H1 (cell line): Measurements from ENCODE around the gene PCBD1. TPM values are rescaled to one million over a fixed set of nuclear protein-coding genes. Genes with fewer than 3 reads are reported as not detected.

Source experiments
- CTCF ChIA-PET: fragments of 300-600 bp; sonication (Branson Sonifier 250); formaldehyde crosslinking; loops from one replicate; lab custom pipeline; 2021; ENCODE audit not compliant: partially characterized antibody; lab: Charles Lee
- POLR2A ChIA-PET: fragments of 300-600 bp; sonication (Branson Sonifier 250); formaldehyde crosslinking; loops from one replicate; lab custom pipeline; 2021; ENCODE audit warnings: inconsistent platforms; ENCODE audit not compliant: partially characterized antibody; lab: Charles Lee
- DNase-seq, 2 experiments: peaks; one replicate each; pipeline versions ENCODE4 v3.0.0 to v3.0.0-alpha.2; 2010 to 2022; ENCODE audit warnings: low spot score in 2 of 2, low read depth in 1 of 2, mixed read lengths in 1 of 2
- FAIRE-seq: peaks from 2 replicates; lab custom pipeline; 2011; peaks lifted over from hg19 to GRCh38; lab: Jason Lieb, UNC
- H2AFZ ChIP-seq: 2 replicates; pipeline ENCODE4 v1.8.1; 2012; ENCODE audit warnings: low read length, inconsistent platforms
- H2AK5ac ChIP-seq: 2 replicates; pipeline ENCODE4 v1.6.1; 2013; ENCODE audit warnings: low read depth, low read length
- H2BK120ac ChIP-seq: replicated peaks from 2 replicates; pipeline ENCODE3; 2013; ENCODE audit warnings: low read depth, low read length, inconsistent platforms
- H2BK12ac ChIP-seq: 2 replicates; pipeline ENCODE4 v1.6.1; 2013; ENCODE audit warnings: low read depth, low read length
- H2BK15ac ChIP-seq: 2 replicates; pipeline ENCODE4 v1.6.1; 2013; ENCODE audit warnings: low read length
- H2BK20ac ChIP-seq: 2 replicates; pipeline ENCODE4 v1.6.1; 2013; ENCODE audit warnings: low read length
- H2BK5ac ChIP-seq: 2 replicates; pipeline ENCODE4 v1.6.1; 2013; ENCODE audit warnings: low read depth, low read length
- H3K14ac ChIP-seq: 2 replicates; pipeline ENCODE4 v1.6.1; 2013; ENCODE audit warnings: inconsistent platforms; ENCODE audit not compliant: insufficient read length
- H3K18ac ChIP-seq: 2 replicates; pipeline ENCODE4 v1.6.1; 2013; ENCODE audit warnings: low read length; ENCODE audit errors: extremely low read depth
- H3K23ac ChIP-seq: 2 replicates; pipeline ENCODE4 v1.6.1; 2013; ENCODE audit warnings: inconsistent platforms; ENCODE audit not compliant: insufficient read length
- H3K23me2 ChIP-seq: 2 replicates; pipeline ENCODE4 v1.6.1; 2013; ENCODE audit warnings: low read depth, low read length
- H3K27ac ChIP-seq: 2 replicates; pipeline ENCODE4 v1.6.1; 2011; ENCODE audit warnings: low read depth, low read length, inconsistent platforms
- H3K27me3 ChIP-seq, 4 experiments: replicated peaks in 1 of 4; 1 replicate in 1 of 4; 2 replicates in 3 of 4; pipeline versions ENCODE4 v1.6.1 to v1.8.1; 2011 to 2013; ENCODE audit warnings: low read length in 3 of 4, mild to moderate bottlenecking in 3 of 4, inconsistent platforms in 2 of 4, mixed read lengths in 2 of 4, moderate library complexity in 1 of 4; ENCODE audit not compliant: control insufficient read depth in 3 of 4, insufficient read depth in 3 of 4; ENCODE audit errors: extremely low read depth in 1 of 4
- H3K36me3 ChIP-seq, 4 experiments: 2 replicates each; pipeline versions ENCODE4 v1.6.1 to v1.8.1; 2011 to 2013; ENCODE audit warnings: mild to moderate bottlenecking in 4 of 4, low read length in 3 of 4, moderate library complexity in 2 of 4, control low read depth in 1 of 4, inconsistent platforms in 1 of 4; ENCODE audit not compliant: insufficient read depth in 4 of 4, control insufficient read depth in 2 of 4
- H3K4ac ChIP-seq: replicated peaks from 2 replicates; pipeline ENCODE3; 2013; ENCODE audit warnings: low read length, low read depth, mixed read lengths, inconsistent platforms; ENCODE audit not compliant: insufficient read length
- H3K4me1 ChIP-seq, 4 experiments: replicated peaks in 1 of 4; 1 replicate in 1 of 4; 2 replicates in 3 of 4; pipeline versions ENCODE4 v1.6.1 to v1.8.1; 2011 to 2013; ENCODE audit warnings: low read length in 3 of 4, inconsistent platforms in 2 of 4, mixed read lengths in 1 of 4; ENCODE audit not compliant: insufficient read depth in 4 of 4, control insufficient read depth in 3 of 4
- H3K4me2 ChIP-seq, 2 experiments: 2 replicates each; pipeline versions ENCODE4 v1.6.1 to v1.8.1; 2011 to 2013; ENCODE audit warnings: low read depth in 2 of 2, low read length in 2 of 2, control low read depth in 1 of 2, inconsistent platforms in 1 of 2, mild to moderate bottlenecking in 1 of 2; ENCODE audit not compliant: insufficient read depth in 1 of 2
- H3K4me3 ChIP-seq, 4 experiments: fragments of 200-600, 300-600 bp in 1 of 4; sonication (generic), shearing (Covaris generic), sonication (Bioruptor Twin) in 1 of 4; 2 replicates each; pipeline versions ENCODE4 v1.5.1 to v1.8.1; 2011 to 2016; ENCODE audit warnings: low read length in 4 of 4, low read depth in 3 of 4, control low read depth in 2 of 4, inconsistent platforms in 2 of 4, mild to moderate bottlenecking in 2 of 4, mixed read lengths in 1 of 4, moderate library complexity in 1 of 4; ENCODE audit not compliant: insufficient read depth in 2 of 4; ENCODE audit errors: extremely low read depth in 1 of 4
- H3K56ac ChIP-seq: replicated peaks from 2 replicates; pipeline ENCODE3; 2013; ENCODE audit warnings: low read depth, mild to moderate bottlenecking, mixed read lengths, low read length, inconsistent platforms; ENCODE audit not compliant: insufficient read length
- H3K79me1 ChIP-seq: 2 replicates; pipeline ENCODE4 v1.6.1; 2013; ENCODE audit warnings: low read depth, low read length, control low read depth
- H3K79me2 ChIP-seq, 2 experiments: 2 replicates each; pipeline versions ENCODE4 v1.6.1 to v1.8.1; 2012 to 2013; ENCODE audit warnings: low read length in 2 of 2, mild to moderate bottlenecking in 2 of 2, inconsistent platforms in 1 of 2; ENCODE audit not compliant: insufficient read depth in 2 of 2, control insufficient read depth in 1 of 2
- H3K9ac ChIP-seq, 4 experiments: replicated peaks in 1 of 4; 1 replicate in 1 of 4; 2 replicates in 3 of 4; pipeline versions ENCODE4 v1.6.1 to v1.8.1; 2011 to 2013; ENCODE audit warnings: low read depth in 3 of 4, low read length in 3 of 4, control low read depth in 2 of 4, mild to moderate bottlenecking in 2 of 4, moderate library complexity in 2 of 4, inconsistent platforms in 1 of 4; ENCODE audit errors: extremely low read depth in 1 of 4
- H3K9me3 ChIP-seq, 2 experiments: 2 replicates each; pipeline versions ENCODE4 v1.6.1 to v1.8.1; 2012 to 2013; ENCODE audit warnings: mild to moderate bottlenecking in 2 of 2, moderate library complexity in 2 of 2, control low read depth in 1 of 2, inconsistent platforms in 1 of 2, low read depth in 1 of 2, low read length in 1 of 2, mixed read lengths in 1 of 2; ENCODE audit not compliant: insufficient read depth in 2 of 2
- H4K20me1 ChIP-seq, 2 experiments: replicated peaks in 1 of 2; 2 replicates each; pipeline versions ENCODE3 to v1.8.1; 2011 to 2013; ENCODE audit warnings: inconsistent platforms in 2 of 2, low read length in 2 of 2, mild to moderate bottlenecking in 1 of 2; ENCODE audit not compliant: insufficient read depth in 2 of 2, control insufficient read depth in 1 of 2
- H4K5ac ChIP-seq: 2 replicates; pipeline ENCODE4 v1.6.1; 2013; ENCODE audit warnings: low read length, low read depth, mixed read lengths, inconsistent platforms; ENCODE audit not compliant: insufficient read length
- H4K8ac ChIP-seq: 2 replicates; pipeline ENCODE4 v1.8.0; 2013; ENCODE audit warnings: mild to moderate bottlenecking, moderate library complexity, low read length, inconsistent platforms; ENCODE audit not compliant: insufficient read depth; ENCODE audit errors: extremely low read depth
- H4K91ac ChIP-seq: replicated peaks from 2 replicates; pipeline ENCODE3; 2013; ENCODE audit warnings: low read length, mixed read lengths, inconsistent platforms; ENCODE audit not compliant: insufficient read length
- CHD2 ChIP-seq: IDR thresholded peaks from 2 replicates; pipeline ENCODE4 v1.6.1; 2012; ENCODE audit warnings: low read length, improper control_type of control experiment
- CTBP2 ChIP-seq: IDR thresholded peaks from 2 replicates; pipeline ENCODE4 v1.7.0; 2011; ENCODE audit warnings: borderline replicate concordance, mild to moderate bottlenecking, moderate library complexity, mixed read lengths, low read length; ENCODE audit not compliant: insufficient read depth, insufficient read length
- JUND ChIP-seq: IDR thresholded peaks from 2 replicates; pipeline ENCODE4 v1.6.1; 2011; ENCODE audit warnings: mild to moderate bottlenecking, improper control_type of control experiment, low read length
- MAFK ChIP-seq: IDR thresholded peaks from 2 replicates; pipeline ENCODE4 v1.6.1; 2012; ENCODE audit warnings: low read depth, mild to moderate bottlenecking, improper control_type of control experiment, low read length
- WGBS, 2 experiments: shearing (Covaris generic) in 1 of 2; methylation state at CpG; one replicate each; pipeline versions ENCODE4 v1.1.6 to v1.1.7; 2013 to 2015; ENCODE audit warnings: low lambda C conversion rate in 2 of 2, mixed read lengths in 2 of 2, inconsistent platforms in 1 of 2, low coverage in 1 of 2, missing lambda C conversion rate in 1 of 2; ENCODE audit not compliant: insufficient replicate concordance in 2 of 2, insufficient coverage in 1 of 2, insufficient read length in 1 of 2; ENCODE audit errors: extremely low coverage in 1 of 2, missing lambda C conversion rate in 1 of 2; 5-methylcytosine and 5-hydroxymethylcytosine counted together
- polyA plus RNA-seq, 7 experiments: library from polyadenylated mRNA; depleted of rRNA in 3 of 7; stranded (reverse) in 5 of 7; unstranded in 2 of 7; fragments of >200 nt in 5 of 7; fragments of 200-250 nt in 2 of 7; gene quantifications; 1 replicate in 5 of 7; 2 replicates in 1 of 7; 4 replicates in 1 of 7; pipeline versions ENCODE4 v1.2.1 to v1.2.3, GENCODE V29; 2011 to 2013; ENCODE audit warnings: missing spikeins in 2 of 7, mixed read lengths in 2 of 7
- total RNA-seq: library from RNA; stranded (reverse); fragmentation: NEBNext Ultra II Directional; extraction: Animal tissue kit (Norgen Biotek cat#: 25700); gene quantifications from 2 replicates; pipeline ENCODE4 v1.2.1, GENCODE V29; 2021

Gene PCBD1
- total and polyA plus RNA-seq, 2 of the 8 experiments (the other 6 are each of a cell fraction or from before 2014, with no cell fraction given) = 46.5 to 55.0 TPM

- Histone ChIP-seq H3K9me3 (no peaks in the 10 kb centered on the region), H3K4me3 (no peak overlapping the region), H3K4me2 (no peak overlapping the region), H3K23me2 (no peaks in the 10 kb centered on the region), H2BK5ac (no peak overlapping the region), H3K79me2 (no peaks in the 10 kb centered on the region), H3K18ac (no peak overlapping the region), H4K5ac (no peak overlapping the region), H3K4me1 (no peaks in the 10 kb centered on the region; a peak in 1 of 7 replicates), H3K9ac (no peak overlapping the region), H2BK12ac (no peak overlapping the region), H3K27me3 (no peaks in the 10 kb centered on the region; a peak in 1 of 7 replicates), H2BK15ac (no peak overlapping the region), H2BK120ac (no peak overlapping the region), H4K91ac (no peak overlapping the region), H2AFZ (no peak overlapping the region), H3K23ac (no peak overlapping the region), H4K20me1 (peaks cover 0 to 2% of the 10 kb centered on the region in 2 experiments), H3K27ac (no peak overlapping the region), H3K36me3 (no peaks in the 10 kb centered on the region), H2BK20ac (no peak overlapping the region), H3K14ac (no peak overlapping the region), H4K8ac (no peak overlapping the region; the same call in 1 of the 2 replicates), H3K4ac (no peak overlapping the region), H2AK5ac (no peak overlapping the region), H3K79me1 (no peaks in the 10 kb centered on the region), H3K56ac (no peak overlapping the region)
- ChIA-PET POLR2A (no interaction called here), CTCF (interaction anchor here (0.6 to 17.0 kb wide), 3 partner anchors 14 to 690 kb away, joined by 3 to 237 read pairs (median 5); no protein-coding TSS in a partner anchor)
- DNase-seq = no peak
- no peak for TF ChIP-seq CTBP2
- TF ChIP-seq MAFK = no peak
- no peak for TF ChIP-seq JUND
- TF ChIP-seq CHD2 = no peak
- 94% methylated on average over 10 of the region's 10 CpGs; no CpG with 5 or more reads in 1 of the 2 experiments for WGBS, 2 experiments
- no peak for FAIRE-seq
Observed at GRCh38 chr10:70917635-70918034, 29.3 kb upstream of the PCBD1 start.
